ENCODE data around the gene MAP3K9. TPM values are rescaled to one million over a fixed set of nuclear protein-coding genes. Genes with fewer than 3 reads are reported as not detected.

MAP3K9 gene
- total and polyA plus RNA-seq, 2 of the 8 experiments (the other 6 are each of a cell fraction or from before 2014, with no cell fraction given) = 9.8 to 24.7 TPM

GRCh38 chr14:70692210-70692609, 117.1 kb downstream of the MAP3K9 start:
- Histone ChIP-seq H3K79me2 (ENCODE audit: control insufficient read depth in 1 of 2, insufficient read depth in 2 of 2, low read length in 2 of 2) (no peaks in the 10 kb centered on the region), H3K4me3 (ENCODE audit: extremely low read depth in 1 of 4, insufficient read depth in 2 of 4, low read depth in 3 of 4, low read length in 4 of 4) (no peak overlapping the region), H2AK5ac (ENCODE audit: low read depth, low read length) (no peak overlapping the region), H3K27me3 (replicated peaks in 1 of 4; ENCODE audit: control insufficient read depth in 3 of 4, extremely low read depth in 1 of 4, insufficient read depth in 3 of 4, low read length in 3 of 4) (no peaks in the 10 kb centered on the region), H4K8ac (ENCODE audit: extremely low read depth, insufficient read depth, low read length) (no peak overlapping the region), H3K14ac (ENCODE audit: insufficient read length) (no peak overlapping the region), H3K4me1 (replicated peaks in 1 of 4; ENCODE audit: control insufficient read depth in 3 of 4, insufficient read depth in 4 of 4, low read length in 3 of 4) (peaks cover 0 to 6% (median 0%) of the 10 kb centered on the region in 4 experiments; a peak in 1 of 7 replicates), H2BK12ac (ENCODE audit: low read depth, low read length) (no peak overlapping the region), H3K18ac (ENCODE audit: extremely low read depth, low read length) (no peak overlapping the region), H3K27ac (ENCODE audit: low read depth, low read length) (no peak overlapping the region), H3K4me2 (ENCODE audit: insufficient read depth in 1 of 2, low read depth in 2 of 2, low read length in 2 of 2) (no peak overlapping the region), H3K36me3 (ENCODE audit: control insufficient read depth in 2 of 4, insufficient read depth in 4 of 4, low read length in 3 of 4) (no peaks in the 10 kb centered on the region), H2BK20ac (ENCODE audit: low read length) (0 out of 2 replicates have a peak overlapping the region, but pooled peaks have one; percentile 80), H3K79me1 (ENCODE audit: low read depth, low read length) (no peaks in the 10 kb centered on the region), H3K4ac (replicated peaks; ENCODE audit: insufficient read length, low read depth, low read length) (no peak overlapping the region), H4K91ac (replicated peaks; ENCODE audit: insufficient read length, low read length) (no peak overlapping the region), H4K20me1 (replicated peaks in 1 of 2; ENCODE audit: control insufficient read depth in 1 of 2, insufficient read depth in 2 of 2, low read length in 2 of 2) (no peaks in the 10 kb centered on the region), H3K9me3 (ENCODE audit: insufficient read depth in 2 of 2, low read depth in 1 of 2, low read length in 1 of 2) (no peaks in the 10 kb centered on the region; a peak in 1 of 4 replicates), H3K23ac (ENCODE audit: insufficient read length) (no peak overlapping the region), H2BK120ac (replicated peaks; ENCODE audit: low read depth, low read length) (no peak overlapping the region), H3K9ac (replicated peaks in 1 of 4; ENCODE audit: extremely low read depth in 1 of 4, low read depth in 3 of 4, low read length in 3 of 4) (no peak overlapping the region), H3K23me2 (ENCODE audit: low read depth, low read length) (no peaks in the 10 kb centered on the region), H2BK15ac (ENCODE audit: low read length) (no peak overlapping the region), H2AFZ (ENCODE audit: low read length) (peak overlapping the region; percentile 60; the same call in 1 of the 2 replicates), H4K5ac (ENCODE audit: insufficient read length, low read depth, low read length) (no peak overlapping the region), H2BK5ac (ENCODE audit: low read depth, low read length) (peak overlapping the region; percentile 8; the same call in 1 of the 2 replicates), H3K56ac (replicated peaks; ENCODE audit: insufficient read length, low read depth, low read length) (no peak overlapping the region)
- FAIRE-seq (no peak), DNase-seq (ENCODE audit: low read depth in 1 of 2, low spot score in 2 of 2) (no peak)
- WGBS, 2 experiments (ENCODE audit: extremely low coverage in 1 of 2, insufficient coverage in 1 of 2, insufficient read length in 1 of 2, insufficient replicate concordance in 2 of 2, low coverage in 1 of 2, low lambda C conversion rate in 2 of 2, missing lambda C conversion rate in 1 of 2) = 95% methylated on average over 10 of the region's 10 CpGs; no CpG with 5 or more reads in 1 of the 2 experiments
- POLR2A ChIA-PET (ENCODE audit: partially characterized antibody) = interaction anchor here (1.0 kb wide), 2 partner anchors 28 to 105 kb away, joined by 3 to 7 read pairs; no protein-coding TSS in a partner anchor
- TF ChIP-seq RAD21 (IDR thresholded peaks at IDR 0.05 in 1 of 2, conservative IDR thresholded peaks at IDR 0.05 in 1 of 2; ENCODE audit: low read depth in 2 of 2, low read length in 2 of 2) = no peak
- TF ChIP-seq CHD2 (IDR thresholded peaks at IDR 0.05; ENCODE audit: low read length) = no peak
- TF ChIP-seq CBX8 (IDR thresholded peaks at IDR 0.05; ENCODE audit: borderline replicate concordance, low read depth, low read length) = no peak
- TF ChIP-seq BACH1 (IDR thresholded peaks at IDR 0.05; ENCODE audit: low read length) = no peak
- no peak for TF ChIP-seq EP300 (IDR thresholded peaks at IDR 0.05; ENCODE audit: borderline replicate concordance in 1 of 2, low read depth in 2 of 2, low read length in 2 of 2)
- no peak for TF ChIP-seq CBX5 (IDR thresholded peaks at IDR 0.05; ENCODE audit: low read depth, low read length)
- TF ChIP-seq HDAC6 (IDR thresholded peaks at IDR 0.05; ENCODE audit: low read depth, low read length) = no peak
- CTCF ChIA-PET (ENCODE audit: partially characterized antibody) = interaction anchor here (0.9 to 1.0 kb wide), 3 partner anchors 12 to 50 kb away, joined by 3 to 5 read pairs (median 4); partner anchors contain the start of gene TTC9

Measured in H1 (cell line).